HG03045 (cell line): ENCODE measurements around the gene UTS2R.
"Not testable (repeated sequence)": the region's sequence is repeated elsewhere in the genome, so short reads cannot be mapped to it uniquely, and the experiment has no call there.

Experiments
- ATAC-seq: cut with Tn5 transposase; IDR thresholded peaks from one replicate; pipeline ENCODE4 v1.9.1; 2021; ENCODE audit warnings: mild to moderate bottlenecking, moderate library complexity; ENCODE audit not compliant: unreplicated experiment

UTS2R gene

DNA sequence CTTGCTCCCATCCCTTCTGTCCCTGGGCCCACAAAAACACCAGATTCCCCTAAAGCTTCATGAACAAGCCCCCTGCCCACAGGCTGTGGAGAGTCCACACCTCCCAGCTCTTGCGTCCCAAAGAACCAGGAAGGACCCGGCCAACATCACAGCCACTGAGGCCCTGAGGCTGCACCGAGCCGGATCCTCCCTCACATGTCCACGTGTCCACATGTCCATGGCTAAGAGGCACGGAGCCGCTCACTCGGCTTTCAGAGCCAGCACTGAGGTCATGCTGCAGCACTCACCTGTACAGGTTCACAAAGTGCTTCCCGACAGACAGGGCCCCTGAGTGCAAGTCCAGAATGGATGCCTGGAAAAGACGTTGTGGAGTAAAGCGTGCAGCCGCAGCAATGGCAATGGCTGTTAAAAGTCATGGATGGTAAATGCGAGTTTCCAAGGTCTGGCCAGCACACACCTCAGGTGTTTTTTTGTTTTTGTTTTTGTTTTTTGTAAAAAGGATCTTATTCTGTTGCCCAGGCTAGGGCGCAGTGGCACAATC, 34.6 kb downstream of the UTS2R start:
- ATAC-seq: no peak

DNA sequence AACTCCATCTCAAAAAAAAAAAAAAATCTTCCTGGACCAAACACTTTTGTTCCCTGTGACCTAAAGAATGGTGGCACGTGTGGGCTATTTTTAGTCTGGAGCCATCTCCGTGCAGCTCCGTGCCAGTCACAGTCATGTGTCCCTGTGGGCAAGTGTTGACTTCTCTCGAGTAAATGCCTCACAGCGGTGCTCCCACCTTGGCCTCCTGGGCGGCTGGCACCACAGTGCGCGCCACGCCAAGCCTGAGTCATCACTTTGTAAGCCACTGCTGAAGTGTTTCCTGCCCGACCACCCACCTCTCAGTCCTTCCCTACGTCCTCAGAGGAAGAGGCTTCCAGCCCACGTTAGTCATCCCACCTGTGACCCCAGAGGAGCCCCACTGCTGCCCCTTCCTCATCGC, 35.7 kb downstream of the UTS2R start:
- ATAC-seq: no peak

DNA sequence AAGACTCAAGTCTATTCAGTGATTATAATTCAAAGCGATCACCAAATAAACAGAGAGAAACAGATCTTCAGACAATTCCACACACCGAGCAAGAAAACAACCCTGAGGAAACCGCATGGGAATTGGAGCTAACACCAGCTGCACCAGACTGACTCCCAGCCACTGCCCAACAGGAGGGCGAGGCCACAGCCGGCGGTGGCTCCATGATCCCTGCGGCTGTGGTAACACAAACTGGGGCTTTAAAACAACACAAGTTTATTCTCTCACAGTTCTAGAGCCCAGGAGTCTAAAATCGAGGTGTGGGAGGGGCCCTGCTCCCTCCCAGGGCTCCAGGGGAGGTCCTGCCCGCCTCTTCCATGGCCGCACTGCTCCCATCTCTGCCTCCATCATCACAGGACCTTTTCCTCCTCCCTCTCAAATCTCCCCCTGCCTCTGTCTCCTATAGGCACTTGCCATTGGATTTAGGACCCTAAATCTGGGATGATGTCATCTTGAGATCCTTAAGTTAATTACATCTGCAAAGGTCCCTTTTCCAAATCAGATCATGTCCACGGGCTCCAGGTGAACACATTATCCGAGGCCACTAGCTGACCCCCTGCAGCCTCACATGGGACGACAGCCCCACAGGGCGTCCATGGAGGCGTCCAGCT, 36.8 kb downstream of the UTS2R start:
- ATAC-seq: no peak

DNA sequence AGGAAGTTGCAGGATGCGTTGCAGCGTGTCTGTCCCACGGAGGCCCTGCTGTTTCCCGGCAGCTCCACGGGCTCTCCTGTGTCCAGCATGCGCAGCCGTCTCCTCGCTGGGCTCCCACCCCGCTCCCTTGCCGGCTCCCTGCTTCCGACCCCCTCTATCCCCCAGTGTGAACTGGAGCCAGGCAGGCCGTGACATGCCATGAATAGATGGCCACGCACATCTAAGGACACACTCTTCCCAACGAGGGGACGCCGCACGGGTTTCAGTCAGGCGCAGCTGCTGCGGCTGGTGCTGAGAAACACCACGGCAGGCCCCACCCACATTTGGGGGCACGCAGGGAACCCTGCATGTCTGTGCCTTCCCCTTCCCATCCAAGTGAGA, 37.4 kb downstream of the UTS2R start:
- no peak for ATAC-seq

DNA sequence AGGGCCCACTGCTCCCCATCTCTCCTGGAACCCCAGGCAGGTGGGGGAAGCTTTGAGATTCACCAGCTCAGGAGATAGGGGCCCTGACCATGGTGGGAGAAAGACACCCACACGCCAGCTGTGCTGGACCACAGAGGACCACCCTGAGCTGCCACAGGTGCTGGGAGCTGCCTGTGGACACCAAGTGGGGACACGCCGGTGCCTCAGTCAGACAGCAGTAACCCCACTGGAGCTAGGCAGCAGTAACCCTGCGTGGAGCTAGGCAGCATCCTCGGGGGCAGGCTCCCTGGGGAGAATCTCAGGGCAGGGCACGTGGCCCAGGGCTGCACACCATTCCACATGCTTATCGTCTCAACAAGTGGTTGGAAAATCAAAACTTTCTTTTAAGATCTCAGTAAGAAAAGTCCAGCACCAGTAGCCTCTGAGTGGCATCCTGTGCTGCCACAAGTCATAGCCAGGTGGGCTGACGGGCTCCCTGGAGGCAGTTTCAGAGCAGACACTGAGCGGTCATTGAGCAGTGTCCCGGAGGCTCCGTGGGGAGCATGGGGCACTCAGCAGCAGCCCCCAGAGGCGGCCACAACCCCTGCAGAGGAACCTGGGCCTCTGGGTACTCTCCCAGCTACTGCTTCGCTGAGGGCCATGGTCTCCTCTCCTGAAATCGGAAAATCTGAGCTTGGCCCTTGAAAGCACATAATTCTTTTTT, 38.6 kb downstream of the UTS2R start:
- ATAC-seq: no peak

DNA sequence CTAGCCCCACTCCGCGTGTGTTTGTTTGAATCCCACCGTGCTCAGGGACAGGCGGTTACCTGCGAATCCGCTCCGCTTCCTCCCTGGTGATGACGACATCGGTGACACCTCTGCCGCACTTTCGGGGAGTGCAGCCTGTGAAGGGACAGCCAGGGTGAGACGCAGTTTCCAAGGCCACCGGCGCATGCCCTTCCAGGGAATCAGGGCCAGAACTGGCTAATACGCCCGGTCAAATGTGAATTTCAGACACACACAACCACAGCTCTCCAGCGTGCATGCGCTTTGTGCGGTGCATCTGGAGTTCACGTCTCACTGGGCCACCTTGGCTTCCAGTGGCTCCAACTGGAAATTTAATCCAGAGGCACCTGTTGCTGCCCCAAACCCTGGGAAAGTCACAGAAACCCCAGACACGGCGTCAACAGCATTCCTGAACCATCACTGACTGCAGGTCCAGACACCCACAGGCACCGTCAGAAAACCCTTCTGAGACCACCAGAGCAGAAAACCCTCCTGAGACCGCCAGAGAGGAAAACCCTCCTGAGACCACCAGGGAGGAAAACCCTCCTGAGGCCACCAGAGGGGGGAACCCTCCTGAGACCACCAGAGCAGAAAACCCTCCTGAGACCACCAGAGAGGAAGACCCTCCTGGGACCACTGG, 40.0 kb downstream of the UTS2R start:
- ATAC-seq: no peak

DNA sequence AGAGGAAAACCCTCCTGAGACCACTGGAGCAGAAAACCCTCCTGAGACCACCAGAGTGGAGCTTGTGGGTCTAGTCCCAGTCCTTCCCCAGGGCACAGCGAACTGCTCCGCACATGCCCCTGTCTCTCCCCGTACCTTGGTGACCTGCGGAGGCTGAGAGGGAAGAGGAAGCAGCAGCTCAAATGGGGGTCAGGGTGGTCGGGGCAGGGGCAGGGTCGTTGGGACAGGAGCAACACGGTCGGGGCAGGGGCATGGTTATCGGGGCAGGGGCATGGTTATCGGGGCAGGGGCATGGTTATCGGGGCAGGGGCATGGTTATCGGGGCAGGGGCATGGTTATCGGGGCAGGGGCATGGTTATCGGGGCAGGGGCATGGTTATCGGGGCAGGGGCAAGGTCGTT, 40.5 kb downstream of the UTS2R start:
- ATAC-seq: not testable (repeated sequence)

DNA sequence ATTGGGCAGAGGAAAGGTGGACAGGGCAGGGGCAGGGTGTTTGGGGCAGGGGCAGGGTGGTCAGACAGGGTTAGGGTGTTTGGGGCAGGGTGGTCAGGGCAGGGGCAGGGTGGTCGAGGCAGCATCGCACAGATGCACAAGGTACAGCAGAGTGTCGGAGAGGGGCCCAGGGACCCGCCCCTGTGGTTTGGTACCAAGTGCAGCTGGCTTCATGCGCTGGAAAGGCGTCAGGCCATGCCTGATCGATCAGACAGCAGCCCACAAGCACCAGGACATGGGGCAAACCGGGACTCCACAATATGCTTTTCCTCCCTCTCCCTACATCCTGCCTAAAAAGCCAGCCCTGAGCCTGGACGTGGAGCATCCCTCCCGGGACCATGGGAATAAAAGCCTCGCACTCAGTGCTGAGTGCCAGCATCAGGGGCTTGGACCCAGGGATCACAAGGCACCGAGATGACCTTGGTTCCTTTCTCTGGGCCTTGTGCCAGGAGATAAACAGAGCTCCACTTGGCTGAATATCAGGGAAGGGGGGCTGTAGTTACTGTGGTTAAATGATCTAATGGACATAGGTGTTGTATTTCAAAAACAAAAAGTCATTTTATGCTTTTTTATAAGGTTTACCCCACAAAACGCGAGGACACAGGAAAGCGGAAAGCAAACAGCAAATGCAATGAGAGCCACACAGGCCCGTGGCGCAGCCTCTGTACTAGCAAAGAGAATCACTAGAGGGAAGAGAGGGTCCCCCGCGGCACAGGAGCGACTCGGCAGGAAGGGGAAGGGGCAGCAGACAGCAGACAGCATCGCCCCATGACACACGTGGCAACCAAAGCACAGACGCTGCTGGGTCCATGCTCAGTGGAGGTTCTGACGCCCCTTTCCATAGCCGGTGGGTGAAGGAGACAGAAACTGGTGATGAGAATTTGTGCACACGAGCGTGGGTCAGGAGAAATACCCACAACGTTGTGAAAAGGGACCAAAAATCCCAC, 41.3 kb downstream of the UTS2R start:
- ATAC-seq: no peak

DNA sequence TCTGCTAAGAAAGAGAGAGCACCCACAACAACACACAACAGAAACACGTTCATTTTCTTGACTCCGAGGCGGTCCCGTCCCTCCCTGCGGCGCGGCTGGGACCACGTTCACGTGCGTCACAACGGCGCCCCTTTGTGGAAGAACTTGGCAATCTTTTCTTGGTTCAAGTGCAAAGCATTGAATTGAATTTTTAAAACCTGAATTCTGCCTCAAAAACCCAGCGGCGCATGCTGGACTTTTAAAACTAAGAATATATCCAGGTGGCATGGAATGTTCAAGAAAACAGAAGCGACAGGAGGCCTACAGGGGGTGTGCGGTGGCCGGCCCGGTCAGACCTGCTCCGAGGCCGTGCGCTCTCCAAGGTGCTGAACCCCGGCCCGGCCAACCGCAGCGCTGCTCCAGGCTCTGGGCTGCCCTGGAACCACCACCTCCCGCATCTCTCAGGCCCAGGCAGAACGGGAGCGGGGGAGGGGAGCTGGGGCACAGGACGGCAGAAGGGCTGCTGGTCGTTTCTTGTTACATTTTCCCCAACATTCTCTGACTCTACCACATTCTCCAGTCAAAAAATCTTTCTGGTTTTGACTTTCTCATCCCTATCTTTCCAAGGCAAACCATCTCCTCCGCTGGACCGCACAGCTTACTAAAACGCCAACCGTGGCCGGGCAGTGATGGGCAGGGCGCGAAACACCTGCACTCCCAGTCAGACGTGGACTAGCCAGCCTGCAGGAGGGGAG, 43.1 kb downstream of the UTS2R start:
- ATAC-seq: no peak

DNA sequence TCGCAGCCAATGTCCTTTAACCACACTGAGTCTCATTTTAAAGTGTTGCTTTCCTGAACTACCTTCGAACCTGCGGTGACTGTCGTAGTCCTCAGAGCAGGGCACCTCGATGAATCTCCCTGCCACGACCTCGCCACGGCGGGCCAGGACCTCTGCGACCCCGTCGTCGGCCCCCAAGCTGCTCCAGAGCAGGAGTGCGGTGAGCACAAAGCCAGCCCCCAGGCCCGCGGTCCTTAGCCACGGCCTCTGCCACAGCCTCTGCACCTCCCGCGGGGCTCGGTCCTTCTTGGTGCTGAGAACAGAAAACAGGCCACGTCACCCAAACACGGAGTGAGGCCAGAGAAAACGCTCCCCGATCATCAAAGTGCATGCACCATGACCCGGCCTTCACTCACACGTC, 43.8 kb downstream of the UTS2R start:
- no peak for ATAC-seq

DNA sequence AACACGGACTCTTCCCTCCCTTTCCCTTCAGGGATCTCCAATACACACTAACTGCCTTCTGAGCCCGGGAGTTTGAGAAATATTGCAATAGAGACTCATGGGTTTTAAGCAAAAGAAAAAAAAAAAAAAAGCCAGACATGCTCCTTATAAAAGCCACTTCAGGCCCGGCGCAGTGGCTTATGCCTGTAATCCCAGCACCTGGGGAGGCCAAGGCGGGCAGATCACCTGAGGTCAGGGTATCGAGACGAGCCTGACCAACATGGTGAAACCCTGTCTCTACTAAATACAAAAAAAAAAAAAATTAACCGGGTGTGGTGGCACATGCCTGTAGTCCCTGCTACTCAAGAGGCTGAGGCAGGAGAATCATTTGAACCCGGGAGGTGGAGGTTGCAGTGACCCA, 44.2 kb downstream of the UTS2R start:
- ATAC-seq: no peak

DNA sequence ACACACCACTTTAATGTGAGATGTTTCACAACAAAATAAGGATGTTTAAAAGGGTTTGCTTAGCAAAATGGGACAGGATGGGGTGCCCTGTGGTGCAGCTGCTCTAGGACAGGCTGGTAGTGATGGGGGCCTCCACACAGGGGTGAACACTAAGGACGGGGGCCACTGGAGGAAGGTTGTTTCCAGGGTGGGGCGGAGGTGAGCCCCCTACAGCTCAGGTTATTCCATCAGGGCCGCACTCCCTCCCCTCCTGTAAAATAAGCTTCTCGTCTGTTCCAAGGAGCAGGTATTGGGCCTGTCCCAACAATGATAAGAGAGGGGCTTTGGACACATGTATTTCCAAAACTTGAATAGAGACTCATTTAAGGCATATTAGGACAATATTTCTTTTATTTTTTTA, 44.7 kb downstream of the UTS2R start:
- ATAC-seq: no peak

DNA sequence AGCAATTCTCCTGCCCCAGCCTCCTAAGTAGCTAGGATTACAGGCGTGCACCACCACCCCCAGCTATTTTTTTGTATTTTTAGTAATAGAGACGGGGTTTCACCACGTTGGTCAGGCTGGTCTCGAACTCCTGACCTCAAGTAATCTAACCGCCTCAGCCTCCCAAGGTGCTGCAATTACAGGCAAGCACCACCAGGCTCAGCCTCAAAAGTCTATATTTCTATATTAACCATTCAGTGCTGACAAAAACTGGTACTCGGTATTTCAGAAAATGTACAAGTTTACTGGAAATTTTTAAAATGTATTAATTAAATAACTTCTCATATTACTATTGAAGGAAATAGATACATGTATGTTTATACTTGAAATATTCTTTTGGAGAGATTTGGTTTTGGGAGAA, 45.2 kb downstream of the UTS2R start:
- ATAC-seq: no peak

DNA sequence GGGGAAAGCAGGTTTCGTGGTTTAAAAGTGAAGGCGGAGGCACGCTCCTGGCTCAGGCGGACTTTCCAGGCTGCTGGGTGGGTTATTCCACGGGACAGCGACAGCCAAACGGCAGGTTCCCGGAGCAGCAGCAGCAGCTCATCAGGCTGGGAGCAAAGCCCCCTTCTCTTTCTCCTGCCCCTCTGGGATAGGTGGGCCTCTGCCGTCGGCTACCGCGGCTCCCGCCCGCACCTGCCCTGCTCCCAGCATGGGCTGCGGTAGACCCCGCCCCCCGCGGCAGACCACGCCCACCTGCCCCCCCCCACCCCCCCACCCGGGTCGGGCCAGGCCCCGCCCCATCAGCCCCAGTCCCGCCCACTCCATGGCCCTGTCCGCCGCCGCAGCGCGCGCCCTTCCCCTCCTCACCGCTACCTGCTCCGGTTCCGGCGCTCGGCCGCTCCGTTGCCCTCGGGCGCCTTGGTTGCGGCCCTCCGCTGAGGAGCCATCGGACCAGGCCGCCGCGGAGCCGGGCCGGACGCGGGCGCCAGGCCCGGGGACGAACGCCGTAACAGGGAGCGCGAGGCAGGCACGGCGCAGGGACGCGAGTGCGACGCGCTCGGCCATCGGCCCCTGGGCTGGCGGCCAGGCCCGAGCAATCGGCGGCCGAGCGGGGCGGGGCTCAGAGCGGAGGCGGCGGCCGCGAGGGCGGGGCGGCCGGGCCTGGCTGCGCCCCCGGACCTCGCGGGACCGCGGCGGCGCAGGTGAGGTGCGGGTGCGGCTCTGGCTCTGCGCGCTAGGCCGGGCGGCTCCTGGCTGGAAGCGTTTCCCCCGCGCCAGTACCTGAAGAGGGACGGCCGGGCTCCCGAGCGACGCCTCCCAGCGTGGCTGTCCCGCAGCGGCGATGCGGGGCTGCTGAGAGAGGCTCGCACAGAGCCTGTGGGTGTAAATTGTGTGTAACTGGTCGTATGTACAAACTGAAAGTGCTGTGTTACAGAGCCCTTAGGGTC, 46.7 kb downstream of the UTS2R start, which contains the start of the genes HEXD and OGFOD3:
TSS of gene HEXD (plus strand) at position 347 of the 986 bp plus-strand sequence. CDS start 1,453 bp downstream, outside the sequence.
TSS of gene OGFOD3 (minus strand) at position 586 of the 986 bp plus-strand sequence. CDS start at position 485, 101 bp downstream.
- ATAC-seq: peak; percentile 87

DNA sequence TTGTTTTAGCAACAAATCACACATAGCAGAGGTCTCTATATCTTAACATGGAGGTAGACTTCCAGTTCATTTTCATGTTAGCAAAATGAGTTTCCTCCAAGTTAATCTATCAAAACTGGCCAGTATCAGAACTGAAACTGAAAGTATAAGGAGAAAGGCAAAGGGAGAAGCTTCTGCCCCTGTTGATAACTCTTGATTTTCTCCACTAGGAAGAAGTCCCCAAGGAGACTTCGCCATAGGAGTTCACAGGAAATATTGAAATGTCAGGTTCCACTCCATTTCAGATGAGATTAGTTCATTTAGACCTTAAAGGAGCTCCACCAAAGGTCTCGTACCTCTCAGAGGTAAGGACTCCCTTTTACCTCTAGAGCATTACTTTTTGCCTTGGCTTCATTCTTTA, 48.0 kb downstream of the UTS2R start:
- ATAC-seq: no peak

DNA sequence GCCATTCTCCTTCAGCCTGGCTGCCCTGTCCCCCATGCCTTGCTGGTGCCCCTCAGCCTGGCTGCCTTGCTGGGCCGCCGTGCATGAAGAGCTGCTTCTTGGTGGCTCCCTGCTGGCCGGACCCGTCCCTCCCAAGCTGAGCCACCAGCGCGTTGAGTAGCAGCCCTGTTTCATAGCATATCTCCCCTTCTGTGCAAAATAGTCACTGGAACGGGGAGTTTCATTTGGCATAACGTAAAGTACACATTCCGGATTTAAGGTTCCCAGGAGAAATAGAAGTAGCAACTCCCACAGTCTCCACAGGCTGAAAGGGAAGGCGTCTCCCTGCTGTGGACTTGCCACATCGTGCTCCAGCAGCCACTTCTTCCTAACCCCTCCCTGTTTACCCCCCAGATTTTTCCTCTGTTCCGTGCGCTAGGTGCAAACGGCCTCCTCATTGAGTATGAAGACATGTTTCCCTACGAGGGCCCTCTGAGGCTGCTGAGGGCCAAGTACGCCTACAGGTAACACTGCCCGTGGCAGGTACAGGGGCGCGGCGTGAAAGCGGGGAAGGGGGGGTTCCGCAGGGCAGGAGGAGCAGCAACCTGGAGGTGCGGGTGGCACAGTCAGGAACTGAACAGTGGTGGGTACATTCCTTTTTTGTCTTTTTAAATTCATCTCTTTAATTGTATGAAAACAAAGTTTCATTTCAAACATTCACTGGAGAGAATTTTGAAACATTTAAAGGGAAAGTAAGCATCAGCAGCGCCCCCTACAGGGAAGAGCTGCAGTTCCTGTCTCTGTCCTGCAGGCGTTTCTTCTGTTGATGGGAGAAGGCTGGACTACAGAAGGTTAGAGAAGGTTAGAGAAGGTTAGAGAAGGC, 52.7 kb downstream of the UTS2R start:
- ATAC-seq: no peak

DNA sequence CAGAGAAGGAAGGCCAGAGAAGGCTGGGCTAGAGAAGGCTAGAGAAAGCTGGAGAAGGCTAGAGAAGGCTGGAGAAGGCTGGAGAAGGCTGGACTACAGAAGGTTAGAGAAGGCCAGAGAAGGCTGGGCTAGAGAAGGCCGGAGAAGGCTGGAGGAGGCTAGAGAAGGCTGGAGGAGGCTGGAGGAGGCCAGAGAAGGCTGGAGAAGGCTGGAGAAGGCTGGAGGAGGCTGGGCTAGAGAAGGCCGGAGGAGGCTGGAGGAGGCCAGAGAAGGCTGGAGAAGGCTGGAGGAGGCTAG, 53.2 kb downstream of the UTS2R start:
- no peak for ATAC-seq
